ENCODE data around the gene PCNX2. TPM values are rescaled to one million over a fixed set of nuclear protein-coding genes. Genes with fewer than 3 reads are reported as not detected.

PCNX2 gene
- total and polyA plus RNA-seq, 2 of the 13 experiments (the other 11 are each of a cell fraction or from before 2014, with no cell fraction given) = 0.11 to 0.42 TPM

DNA sequence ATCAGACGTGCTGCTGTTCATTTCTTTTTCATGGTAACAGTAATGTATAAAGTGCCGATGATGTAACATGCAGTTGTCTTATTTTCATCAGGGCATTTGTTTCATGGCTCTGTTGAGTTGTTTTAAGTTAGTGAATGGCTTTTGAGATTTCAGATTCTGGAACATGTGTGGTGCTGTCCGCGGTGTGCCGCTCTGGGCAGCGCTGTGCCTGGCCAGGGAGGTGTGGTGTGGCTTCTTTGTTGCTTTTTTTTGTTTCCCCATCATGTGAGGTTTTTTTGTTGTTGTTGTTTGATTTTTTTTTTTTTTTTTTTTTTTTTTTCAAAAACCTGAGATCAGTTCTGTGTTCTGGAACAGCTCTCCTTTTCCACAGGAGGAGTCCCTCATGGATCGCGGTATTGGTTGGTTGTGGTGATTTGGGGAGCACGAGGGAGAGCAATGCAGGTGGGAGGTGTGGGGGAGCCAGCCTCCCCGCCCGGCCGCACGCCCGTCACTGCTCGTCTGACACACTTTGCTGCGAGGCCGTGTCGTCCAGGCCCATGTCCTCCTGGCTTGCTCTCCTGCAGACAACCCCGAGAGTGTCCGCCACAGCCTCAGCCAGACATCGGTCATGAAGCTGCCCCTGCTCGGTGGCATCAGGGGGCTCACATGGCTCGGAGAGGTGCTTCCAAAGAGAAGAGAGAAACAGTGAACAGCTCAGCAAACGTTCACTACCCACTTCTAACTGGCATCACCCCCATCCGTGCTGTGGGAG is 311.5 kb downstream of the PCNX2 start:
- 95% methylated on average over 24 of the region's 25 CpGs for WGBS (ENCODE audit: low lambda C conversion rate)
- TF ChIP-seq ZBTB42 (CRISPR knock-in tag; IDR thresholded peaks at IDR 0.05) = no peak
- TF ChIP-seq, protein P1, sequence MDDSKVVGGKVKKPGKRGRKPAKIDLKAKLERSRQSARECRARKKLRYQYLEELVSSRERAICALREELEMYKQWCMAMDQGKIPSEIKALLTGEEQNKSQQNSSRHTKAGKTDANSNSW (CRISPR knock-in tag; IDR thresholded peaks at IDR 0.05; ENCODE audit: borderline replicate concordance) = no peak
- TF ChIP-seq RFX1 (IDR thresholded peaks at IDR 0.05) = no peak
- TF ChIP-seq ZNF251 (CRISPR knock-in tag; IDR thresholded peaks at IDR 0.05) = no peak
- TF ChIP-seq KDM3A (CRISPR knock-in tag; IDR thresholded peaks at IDR 0.05; ENCODE audit: low read depth) = no peak
- no peak for TF ChIP-seq ARHGAP35 (CRISPR knock-in tag; IDR thresholded peaks at IDR 0.05; ENCODE audit: borderline replicate concordance)
- TF ChIP-seq ISL2 (CRISPR knock-in tag; IDR thresholded peaks at IDR 0.05) = no peak
- TF ChIP-seq, protein P2, sequence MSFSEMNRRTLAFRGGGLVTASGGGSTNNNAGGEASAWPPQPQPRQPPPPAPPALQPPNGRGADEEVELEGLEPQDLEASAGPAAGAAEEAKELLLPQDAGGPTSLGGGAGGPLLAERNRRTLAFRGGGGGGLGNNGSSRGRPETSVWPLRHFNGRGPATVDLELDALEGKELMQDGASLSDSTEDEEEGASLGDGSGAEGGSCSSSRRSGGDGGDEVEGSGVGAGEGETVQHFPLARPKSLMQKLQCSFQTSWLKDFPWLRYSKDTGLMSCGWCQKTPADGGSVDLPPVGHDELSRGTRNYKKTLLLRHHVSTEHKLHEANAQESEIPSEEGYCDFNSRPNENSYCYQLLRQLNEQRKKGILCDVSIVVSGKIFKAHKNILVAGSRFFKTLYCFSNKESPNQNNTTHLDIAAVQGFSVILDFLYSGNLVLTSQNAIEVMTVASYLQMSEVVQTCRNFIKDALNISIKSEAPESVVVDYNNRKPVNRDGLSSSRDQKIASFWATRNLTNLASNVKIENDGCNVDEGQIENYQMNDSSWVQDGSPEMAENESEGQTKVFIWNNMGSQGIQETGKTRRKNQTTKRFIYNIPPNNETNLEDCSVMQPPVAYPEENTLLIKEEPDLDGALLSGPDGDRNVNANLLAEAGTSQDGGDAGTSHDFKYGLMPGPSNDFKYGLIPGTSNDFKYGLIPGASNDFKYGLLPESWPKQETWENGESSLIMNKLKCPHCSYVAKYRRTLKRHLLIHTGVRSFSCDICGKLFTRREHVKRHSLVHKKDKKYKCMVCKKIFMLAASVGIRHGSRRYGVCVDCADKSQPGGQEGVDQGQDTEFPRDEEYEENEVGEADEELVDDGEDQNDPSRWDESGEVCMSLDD (CRISPR knock-in tag; IDR thresholded peaks at IDR 0.05; ENCODE audit: borderline replicate concordance) = no peak
- TF ChIP-seq ZNF275 (CRISPR knock-in tag; IDR thresholded peaks at IDR 0.05; ENCODE audit: borderline replicate concordance) = no peak
- TF ChIP-seq, protein P3, sequence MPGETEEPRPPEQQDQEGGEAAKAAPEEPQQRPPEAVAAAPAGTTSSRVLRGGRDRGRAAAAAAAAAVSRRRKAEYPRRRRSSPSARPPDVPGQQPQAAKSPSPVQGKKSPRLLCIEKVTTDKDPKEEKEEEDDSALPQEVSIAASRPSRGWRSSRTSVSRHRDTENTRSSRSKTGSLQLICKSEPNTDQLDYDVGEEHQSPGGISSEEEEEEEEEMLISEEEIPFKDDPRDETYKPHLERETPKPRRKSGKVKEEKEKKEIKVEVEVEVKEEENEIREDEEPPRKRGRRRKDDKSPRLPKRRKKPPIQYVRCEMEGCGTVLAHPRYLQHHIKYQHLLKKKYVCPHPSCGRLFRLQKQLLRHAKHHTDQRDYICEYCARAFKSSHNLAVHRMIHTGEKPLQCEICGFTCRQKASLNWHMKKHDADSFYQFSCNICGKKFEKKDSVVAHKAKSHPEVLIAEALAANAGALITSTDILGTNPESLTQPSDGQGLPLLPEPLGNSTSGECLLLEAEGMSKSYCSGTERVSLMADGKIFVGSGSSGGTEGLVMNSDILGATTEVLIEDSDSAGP (CRISPR knock-in tag; IDR thresholded peaks at IDR 0.05; ENCODE audit: borderline replicate concordance) = no peak
- no peak for TF ChIP-seq HMGXB4 (CRISPR knock-in tag; IDR thresholded peaks at IDR 0.05; ENCODE audit: borderline replicate concordance in 1 of 2, low read depth in 1 of 2)
- TF ChIP-seq ZNF746 (CRISPR knock-in tag; IDR thresholded peaks at IDR 0.05) = no peak
- TF ChIP-seq AGO2 (optimal IDR thresholded peaks at IDR 0.05; ENCODE audit: low read depth, low read length) = no peak

More for the DNA sequence above, 311.5 kb downstream of the PCNX2 start:
- no peak overlapping the region for H3K27ac ChIP-seq (ENCODE audit: extremely low read length, insufficient read depth, low read length)
- ChIA-PET CTCF (ENCODE audit: low intra/inter-chr PET ratio, low total read pairs) (no interaction called here), POLR2A (no interaction called here)
- no peaks in the 10 kb centered on the region for H3K4me1 ChIP-seq (ENCODE audit: insufficient read depth, low read length)
- ATAC-seq (no peak), DNase-seq (ENCODE audit: low spot score) (no peak), FAIRE-seq (no peak)
- no TSS peak for BruUV-seq (replicated peaks)
- H3K9ac ChIP-seq (ENCODE audit: insufficient read depth, low read depth, low read length) = no peak overlapping the region
- no peaks in the 10 kb centered on the region for H3K79me2 ChIP-seq (ENCODE audit: insufficient read depth, low read length)
- in situ Hi-C loops (cut with HindIII; ENCODE audit: extremely low pct_ligation_motif_present, low pct_unique_long_range_greater_than_20kb) (no loop called here), intact Hi-C loops (cut with micrococcal nuclease; ENCODE audit: unreplicated experiment) (no loop called here)
- no peaks in the 10 kb centered on the region for H3K27me3 ChIP-seq (ENCODE audit: control insufficient read depth in 1 of 2, insufficient read depth in 2 of 2, low read length in 2 of 2)
- H3K36me3 ChIP-seq (replicated peaks in 1 of 2; ENCODE audit: control insufficient read depth in 1 of 2, insufficient read depth in 2 of 2, low read length in 2 of 2) = no peaks in the 10 kb centered on the region
- no peaks in the 10 kb centered on the region for H3K9me3 ChIP-seq (ENCODE audit: low read length)
- H2AFZ ChIP-seq (ENCODE audit: low read length) = no peak overlapping the region
- no peak overlapping the region for H3K4me3 ChIP-seq (replicated peaks in 1 of 3; ENCODE audit: insufficient read depth in 1 of 3, low read depth in 2 of 3, low read length in 3 of 3)
- H3K4me2 ChIP-seq (ENCODE audit: low read depth, low read length) = no peak overlapping the region
- no peaks in the 10 kb centered on the region for H4K20me1 ChIP-seq (ENCODE audit: insufficient read depth, low read length)
